Caco-2 (cell line): ENCODE results near the gene BEND7. TPM values are rescaled to one million over a fixed set of nuclear protein-coding genes. Genes with fewer than 3 reads are reported as not detected.

Source experiments
- BruUV-seq: library from RNA; stranded (reverse); fragments of 400-500 nt; replicated peaks from 2 replicates; lab custom pipeline; 2021; lab: Mats Ljungman, UMichigan
- CTCF ChIA-PET: fragments of 300-600 bp; sonication (Branson Sonifier 250); formaldehyde crosslinking; loops from one replicate; lab custom pipeline; 2022; ENCODE audit warnings: antibody characterized with exemption; lab: Charles Lee
- POLR2A ChIA-PET: fragments of 300-600 bp; sonication (Branson Sonifier 250); formaldehyde crosslinking; loops from one replicate; lab custom pipeline; 2022; ENCODE audit warnings: antibody characterized with exemption; lab: Charles Lee
- DNase-seq, 2 experiments: peaks; one replicate each; pipeline versions ENCODE4 v3.0.0 to v3.0.0-alpha.2; 2020 to 2022
- H3K27me3 ChIP-seq: replicated peaks from 2 replicates; pipeline ENCODE4 v1.6.0; 2011; ENCODE audit warnings: low read length; ENCODE audit not compliant: control insufficient read depth, insufficient read depth
- H3K36me3 ChIP-seq: 2 replicates; pipeline ENCODE4 v1.5.1; 2011; ENCODE audit warnings: low read length; ENCODE audit not compliant: control insufficient read depth, insufficient read depth
- H3K4me1 ChIP-seq: fragments of 250-450 bp; sonication (Bioruptor Pico); 2 replicates; pipeline ENCODE4 v1.5.1; 2020; ENCODE audit warnings: mild to moderate bottlenecking
- H3K4me3 ChIP-seq: 2 replicates; pipeline ENCODE4 v1.5.1; 2011; ENCODE audit warnings: low read depth, mild to moderate bottlenecking, control low read depth, low read length
- H3K9me3 ChIP-seq: fragments of 250-450 bp; sonication (Bioruptor Pico); 2 replicates; pipeline ENCODE4 v1.5.1; 2020; ENCODE audit warnings: mild to moderate bottlenecking, moderate library complexity
- H3K27ac Mint-ChIP-seq: one replicate; pipeline ENCODE4 v1.8.0; 2022; ENCODE audit warnings: mixed read lengths; ENCODE audit not compliant: unreplicated experiment
- H3K27me3 Mint-ChIP-seq: one replicate; pipeline ENCODE4 v1.8.0; 2022; ENCODE audit warnings: mixed read lengths; ENCODE audit not compliant: insufficient read depth, unreplicated experiment
- H3K36me3 Mint-ChIP-seq: one replicate; pipeline ENCODE4 v1.8.0; 2022; ENCODE audit warnings: mild to moderate bottlenecking, mixed read lengths; ENCODE audit not compliant: insufficient read depth, unreplicated experiment
- H3K4me1 Mint-ChIP-seq: one replicate; pipeline ENCODE4 v1.8.0; 2022; ENCODE audit warnings: low read depth, mixed read lengths; ENCODE audit not compliant: unreplicated experiment
- H3K4me3 Mint-ChIP-seq: one replicate; pipeline ENCODE4 v1.8.0; 2022; ENCODE audit warnings: mild to moderate bottlenecking, moderate library complexity, mixed read lengths; ENCODE audit not compliant: unreplicated experiment
- H3K9me3 Mint-ChIP-seq: one replicate; pipeline ENCODE4 v1.8.0; 2022; ENCODE audit warnings: mixed read lengths; ENCODE audit not compliant: unreplicated experiment
- CTCF ChIP-seq, 2 experiments: fragments of 200-600 bp in 1 of 2; IDR thresholded peaks; 1 replicate in 1 of 2; 2 replicates in 1 of 2; pipeline versions ENCODE4 v1.5.1 to v1.8.0; 2011 to 2022; ENCODE audit warnings: antibody characterized with exemption in 1 of 2, control low read depth in 1 of 2, inconsistent platforms in 1 of 2, low read depth in 1 of 2, low read length in 1 of 2, mild to moderate bottlenecking in 1 of 2, moderate library complexity in 1 of 2; ENCODE audit not compliant: insufficient read depth in 1 of 2, severe bottlenecking in 1 of 2, unreplicated experiment in 1 of 2
- intact Hi-C: fragments of 100-400 bp; cut with micrococcal nuclease; formaldehyde crosslinking; loops from one replicate; pipeline ENCODE4 v1.10.0; 2022; ENCODE audit not compliant: unreplicated experiment
- total RNA-seq: library from RNA; stranded (reverse); gene quantifications from 2 replicates; pipeline ENCODE4 v1.2.3, GENCODE V29; 2022

Gene BEND7
- total RNA-seq, 1 experiment from 2014 or later = 27.8 TPM

- no peaks in the 10 kb centered on the region; the same call in 1 of the 2 replicates for H3K9me3 ChIP-seq
- H3K4me1 ChIP-seq = no peaks in the 10 kb centered on the region
- H3K36me3 Mint-ChIP-seq = peaks cover 5% of the 10 kb centered on the region
- intact Hi-C loops = no loop called here
- TF ChIP-seq CTCF (IDR thresholded peaks at IDR 0.05; ENCODE audit: insufficient read depth in 1 of 2, low read depth in 1 of 2, low read length in 1 of 2, severe bottlenecking in 1 of 2, unreplicated experiment in 1 of 2) = no peak
- CTCF ChIA-PET = no interaction called here
- H3K4me3 ChIP-seq = no peak overlapping the region
- POLR2A ChIA-PET = no interaction called here
- H3K9me3 Mint-ChIP-seq = peaks cover 20% of the 10 kb centered on the region
- no peaks in the 10 kb centered on the region for H3K27me3 ChIP-seq
- no peaks in the 10 kb centered on the region for H3K4me1 Mint-ChIP-seq
- H3K27me3 Mint-ChIP-seq = no peaks in the 10 kb centered on the region
- no peak overlapping the region for H3K4me3 Mint-ChIP-seq
- H3K36me3 ChIP-seq = no peaks in the 10 kb centered on the region
- BruUV-seq = no TSS peak
- no peak for DNase-seq
- H3K27ac Mint-ChIP-seq = no peak overlapping the region
These were observed 66.3 kb downstream of the BEND7 start for GRCh38 chr10:13462551-13462950.

- ChIA-PET POLR2A (no interaction called here), CTCF (no interaction called here)
- no peak for TF ChIP-seq CTCF (IDR thresholded peaks at IDR 0.05; ENCODE audit: insufficient read depth in 1 of 2, low read depth in 1 of 2, low read length in 1 of 2, severe bottlenecking in 1 of 2, unreplicated experiment in 1 of 2)
- no peak for DNase-seq
- BruUV-seq = no TSS peak
- Histone ChIP-seq H3K4me3 (no peak overlapping the region), H3K4me1 (no peaks in the 10 kb centered on the region), H3K27me3 (no peaks in the 10 kb centered on the region), H3K36me3 (no peaks in the 10 kb centered on the region), H3K9me3 (no peaks in the 10 kb centered on the region; the same call in 1 of the 2 replicates)
- no peaks in the 10 kb centered on the region for H3K27me3 Mint-ChIP-seq
- no peak overlapping the region for H3K4me3 Mint-ChIP-seq
- peaks cover 20% of the 10 kb centered on the region for H3K9me3 Mint-ChIP-seq
- peaks cover 5% of the 10 kb centered on the region for H3K36me3 Mint-ChIP-seq
- H3K4me1 Mint-ChIP-seq = no peaks in the 10 kb centered on the region
- intact Hi-C loops = no loop called here
- H3K27ac Mint-ChIP-seq = no peak overlapping the region
These were observed 70.2 kb downstream of the BEND7 start for GRCh38 chr10:13458687-13459012.

GRCh38 chr10:13457958-13458686, 70.7 kb downstream of the BEND7 start:
- Histone ChIP-seq H3K27me3 (no peaks in the 10 kb centered on the region), H3K4me1 (no peaks in the 10 kb centered on the region), H3K36me3 (no peaks in the 10 kb centered on the region), H3K4me3 (no peak overlapping the region), H3K9me3 (no peaks in the 10 kb centered on the region; the same call in 1 of the 2 replicates)
- no peak for TF ChIP-seq CTCF (IDR thresholded peaks at IDR 0.05; ENCODE audit: insufficient read depth in 1 of 2, low read depth in 1 of 2, low read length in 1 of 2, severe bottlenecking in 1 of 2, unreplicated experiment in 1 of 2)
- intact Hi-C loops = no loop called here
- no TSS peak for BruUV-seq
- Mint-ChIP-seq H3K4me3 (no peak overlapping the region), H3K27ac (no peak overlapping the region), H3K9me3 (peaks cover 15% of the 10 kb centered on the region), H3K36me3 (peaks cover 5% of the 10 kb centered on the region), H3K27me3 (no peaks in the 10 kb centered on the region), H3K4me1 (no peaks in the 10 kb centered on the region)
- no peak for DNase-seq
- ChIA-PET POLR2A (no interaction called here), CTCF (no interaction called here)
